Measurements from ENCODE around the gene ZNF184. TPM values are rescaled to one million over a fixed set of nuclear protein-coding genes. Genes with fewer than 3 reads are reported as not detected.

Gene ZNF184
- total and polyA plus RNA-seq, 9 of the 15 experiments (the other 6 are each of a cell fraction or from before 2014, with no cell fraction given): 7.6 to 22.2 (median 12.8) TPM

DNA sequence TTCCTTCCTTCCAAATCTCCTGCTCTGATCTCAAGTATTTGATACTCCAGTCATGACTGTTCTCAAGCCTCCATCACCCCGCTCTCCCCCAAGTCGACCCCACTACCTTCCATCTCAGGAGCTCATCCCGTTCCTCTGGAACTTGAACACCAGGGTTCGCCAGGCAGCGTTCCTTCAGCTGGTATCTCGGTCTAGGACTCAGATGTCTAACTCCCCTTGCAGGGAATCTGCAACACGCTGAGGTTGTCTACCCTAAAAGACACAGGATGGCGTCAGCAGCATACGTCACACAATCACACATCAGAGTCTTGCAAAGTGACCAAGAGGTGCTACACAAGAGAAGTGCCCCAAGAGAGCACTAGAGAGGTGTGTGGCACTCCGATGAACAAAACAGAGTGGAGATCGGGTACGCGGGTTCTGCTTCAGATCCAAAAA lies 706 bp downstream of the ZNF184 start (continued):
- TF ChIP-seq ATF1 (CRISPR knock-in tag; IDR thresholded peaks at IDR 0.05) (peak; percentile 78), ATF1 (tag; IDR thresholded peaks at IDR 0.05) (no peak), CXXC5 (CRISPR knock-in tag; IDR thresholded peaks at IDR 0.05) (no peak), ZBTB33 (CRISPR knock-in tag; IDR thresholded peaks at IDR 0.05) (0 out of 2 replicates have a peak, but pooled peaks have one; percentile 11), CEBPB (tag; IDR thresholded peaks at IDR 0.05) (0 out of 2 replicates have a peak, but pooled peaks have one; percentile 25), GATA2 (CRISPR knock-in tag; IDR thresholded peaks at IDR 0.05) (peak; percentile 45; the same call in 1 of the 2 replicates), E2F5 (CRISPR knock-in tag; IDR thresholded peaks at IDR 0.05) (no peak), ZNF143 (CRISPR knock-in tag; IDR thresholded peaks at IDR 0.05) (no peak), TRIM25 (IDR thresholded peaks at IDR 0.05; ENCODE audit: borderline replicate concordance) (no peak), ZC3H4 (CRISPR knock-in tag; IDR thresholded peaks at IDR 0.05; ENCODE audit: borderline replicate concordance) (0 out of 2 replicates have a peak, but pooled peaks have one; percentile 59), MIER1 (IDR thresholded peaks at IDR 0.05; ENCODE audit: low read depth) (no peak), POLR2B (IDR thresholded peaks at IDR 0.05; ENCODE audit: low read depth, partially characterized antibody) (peak; percentile 43), ZNF583 (CRISPR knock-in tag; IDR thresholded peaks at IDR 0.05) (no peak), SIX5 (IDR thresholded peaks at IDR 0.05; ENCODE audit: borderline replicate concordance in 1 of 2, insufficient read depth in 1 of 2, low read depth in 1 of 2, low read length in 2 of 2) (no peak), DPF2 (IDR thresholded peaks at IDR 0.05) (peak; percentile 60; the same call in 1 of the 2 replicates), ZNF121 (CRISPR knock-in tag; conservative IDR thresholded peaks at IDR 0.05) (no peak), SIN3B (IDR thresholded peaks at IDR 0.05; ENCODE audit: low read depth) (0 out of 2 replicates have a peak, but pooled peaks have one; percentile 10), HOXB6 (CRISPR knock-in tag; IDR thresholded peaks at IDR 0.05; ENCODE audit: borderline replicate concordance) (no peak), ZNF232 (CRISPR knock-in tag; IDR thresholded peaks at IDR 0.05) (no peak), NKRF (IDR thresholded peaks at IDR 0.05; ENCODE audit: borderline replicate concordance) (peak; percentile 25; the same call in 1 of the 2 replicates), ZNF23 (CRISPR knock-in tag; IDR thresholded peaks at IDR 0.05) (no peak)
- TF ChIP-seq, protein P1, sequence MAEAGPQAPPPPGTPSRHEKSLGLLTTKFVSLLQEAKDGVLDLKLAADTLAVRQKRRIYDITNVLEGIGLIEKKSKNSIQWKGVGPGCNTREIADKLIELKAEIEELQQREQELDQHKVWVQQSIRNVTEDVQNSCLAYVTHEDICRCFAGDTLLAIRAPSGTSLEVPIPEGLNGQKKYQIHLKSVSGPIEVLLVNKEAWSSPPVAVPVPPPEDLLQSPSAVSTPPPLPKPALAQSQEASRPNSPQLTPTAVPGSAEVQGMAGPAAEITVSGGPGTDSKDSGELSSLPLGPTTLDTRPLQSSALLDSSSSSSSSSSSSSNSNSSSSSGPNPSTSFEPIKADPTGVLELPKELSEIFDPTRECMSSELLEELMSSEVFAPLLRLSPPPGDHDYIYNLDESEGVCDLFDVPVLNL (CRISPR knock-in tag; IDR thresholded peaks at IDR 0.05; ENCODE audit: low read depth): no peak; the same call in 1 of the 2 replicates

Measured in K562 (cell line).